ENCODE measurements around the gene PITPNC1.
"Not testable (repeated sequence)": the region's sequence is repeated elsewhere in the genome, so short reads cannot be mapped to it uniquely, and the experiment has no call there.

The PITPNC1 gene

GRCh38 chr17:67491009-67491680 lies 114.1 kb downstream of the PITPNC1 start:
- DNase-seq = no peak

- DNase-seq = no peak
Measured at GRCh38 chr17:67491681-67492024, 114.6 kb downstream of the PITPNC1 start.

GRCh38 chr17:67492251-67492740 lies 115.2 kb downstream of the PITPNC1 start:
- DNase-seq = no peak

GRCh38 chr17:67492824-67493517 lies 115.9 kb downstream of the PITPNC1 start:
- DNase-seq = no peak

GRCh38 chr17:67493812-67494211 lies 116.7 kb downstream of the PITPNC1 start:
- no peak for DNase-seq

- not testable (repeated sequence) for DNase-seq
Measured at GRCh38 chr17:67495534-67495933, 118.5 kb downstream of the PITPNC1 start.

- no peak for DNase-seq
Measured at GRCh38 chr17:67496286-67496685, 119.2 kb downstream of the PITPNC1 start.

GRCh38 chr17:67499685-67500084 lies 122.6 kb downstream of the PITPNC1 start:
- DNase-seq = no peak

GRCh38 chr17:67500261-67500660 lies 123.2 kb downstream of the PITPNC1 start:
- no peak for DNase-seq

GRCh38 chr17:67500677-67501300 lies 123.7 kb downstream of the PITPNC1 start:
- no peak for DNase-seq

GRCh38 chr17:67502151-67502550 lies 125.1 kb downstream of the PITPNC1 start:
- no peak for DNase-seq

GRCh38 chr17:67503184-67503583 lies 126.1 kb downstream of the PITPNC1 start:
- no peak for DNase-seq

- DNase-seq = no peak
Measured at GRCh38 chr17:67503739-67504138, 126.7 kb downstream of the PITPNC1 start.

GRCh38 chr17:67504182-67504581 lies 127.1 kb downstream of the PITPNC1 start:
- DNase-seq = no peak

- DNase-seq = no peak
Measured at GRCh38 chr17:67506966-67507365, 129.9 kb downstream of the PITPNC1 start.

- no peak for DNase-seq
Measured at GRCh38 chr17:67509390-67510287, 132.6 kb downstream of the PITPNC1 start.

GRCh38 chr17:67511012-67511411 lies 133.9 kb downstream of the PITPNC1 start:
- no peak for DNase-seq

- no peak for DNase-seq
Measured at GRCh38 chr17:67511804-67512203, 134.7 kb downstream of the PITPNC1 start.

GRCh38 chr17:67514998-67515397 lies 137.9 kb downstream of the PITPNC1 start:
- DNase-seq = no peak

GRCh38 chr17:67515490-67516083 lies 138.5 kb downstream of the PITPNC1 start:
- no peak for DNase-seq

GRCh38 chr17:67516571-67516970 lies 139.5 kb downstream of the PITPNC1 start:
- not testable (repeated sequence) for DNase-seq

- no peak for DNase-seq
Measured at GRCh38 chr17:67517325-67517724, 140.2 kb downstream of the PITPNC1 start.

- no peak for DNase-seq
Measured at GRCh38 chr17:67518876-67519275, 141.8 kb downstream of the PITPNC1 start.

Data from NCI-H748 treated with DMSO at 0.1 percent for 48 hours (cell line).